Measurements from ENCODE around the gene MORN1. TPM values are rescaled to one million over a fixed set of nuclear protein-coding genes. Genes with fewer than 3 reads are reported as not detected.

The MORN1 gene
- polyA plus RNA-seq, 1 donor (not counting 4 experiments of a cell fraction or from before 2014, with no cell fraction given) = 2.1 TPM

DNA sequence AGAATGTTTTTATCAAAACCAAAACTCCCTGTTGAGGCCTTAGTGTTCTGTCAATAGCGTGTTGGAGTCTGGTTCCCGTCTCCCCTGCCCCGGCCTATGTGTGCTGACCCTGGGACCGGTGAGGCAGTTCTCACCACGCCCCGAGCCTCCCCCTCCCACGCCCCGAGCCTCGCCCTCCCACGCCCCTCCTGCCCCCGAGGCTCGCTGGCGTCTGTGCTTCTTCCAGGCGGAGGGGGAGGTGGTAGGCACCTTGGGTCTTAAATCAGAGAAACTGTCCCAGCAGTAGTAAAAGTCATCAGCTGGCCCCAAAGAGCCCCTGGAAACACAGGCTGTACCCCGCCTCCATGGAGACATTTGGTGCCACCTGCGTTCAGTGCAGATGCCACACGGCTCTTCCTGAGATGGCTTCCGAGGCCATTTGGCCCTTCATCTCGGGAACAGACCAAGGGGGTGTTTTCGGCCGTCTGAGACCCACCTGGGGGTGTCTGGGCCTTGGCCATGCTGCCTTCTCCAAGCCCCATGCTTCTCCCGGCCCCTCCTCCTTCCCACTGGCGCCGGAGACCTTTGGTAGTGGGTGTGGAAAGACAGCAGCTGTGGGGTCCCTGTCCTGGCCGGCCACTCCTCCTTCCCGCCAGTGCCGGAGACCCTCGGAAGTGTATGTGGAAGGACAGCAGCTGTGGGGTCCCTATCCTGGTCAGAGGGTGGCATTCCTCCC lies 118.5 kb downstream of the MORN1 start:
- Histone ChIP-seq H3K79me2 (ENCODE audit: control insufficient read depth, insufficient read depth, low read length) (peaks cover 94% of the 10 kb centered on the region), H3K36me3 (ENCODE audit: control insufficient read depth in 2 of 2, extremely low read depth in 1 of 2, insufficient read depth in 2 of 2, low read length in 2 of 2) (peaks cover 0 to 2% of the 10 kb centered on the region in 2 experiments), H3K27me3 (ENCODE audit: control insufficient read depth, extremely low read depth, insufficient read depth, low read length) (no peaks in the 10 kb centered on the region), H3K27ac (ENCODE audit: control insufficient read depth, insufficient read depth, low read length) (no peak overlapping the region), H3K4me3 (ENCODE audit: control insufficient read depth in 2 of 3, extremely low read depth in 1 of 3, insufficient read depth in 2 of 3, low read depth in 1 of 3, low read length in 3 of 3) (no peak overlapping the region), H2AFZ (ENCODE audit: control insufficient read depth, low read length) (no peak overlapping the region), H3K9me1 (ENCODE audit: control insufficient read depth, extremely low read depth, insufficient read depth, low read length) (peaks cover 6% of the 10 kb centered on the region), H3K9ac (ENCODE audit: control insufficient read depth, extremely low read depth, insufficient read depth, low read length) (no peak overlapping the region), H3K4me1 (ENCODE audit: control insufficient read depth, extremely low read depth, insufficient read depth, low read length) (peaks cover 2% of the 10 kb centered on the region), H3K4me2 (ENCODE audit: control insufficient read depth, extremely low read depth, insufficient read depth, low read depth, low read length) (no peak overlapping the region), H4K20me1 (ENCODE audit: control insufficient read depth, extremely low read depth, insufficient read depth, low read length) (peaks cover 43% of the 10 kb centered on the region), H3K9me3 (ENCODE audit: control insufficient read depth, low read depth, low read length) (no peaks in the 10 kb centered on the region)
- TF ChIP-seq, protein P1, sequence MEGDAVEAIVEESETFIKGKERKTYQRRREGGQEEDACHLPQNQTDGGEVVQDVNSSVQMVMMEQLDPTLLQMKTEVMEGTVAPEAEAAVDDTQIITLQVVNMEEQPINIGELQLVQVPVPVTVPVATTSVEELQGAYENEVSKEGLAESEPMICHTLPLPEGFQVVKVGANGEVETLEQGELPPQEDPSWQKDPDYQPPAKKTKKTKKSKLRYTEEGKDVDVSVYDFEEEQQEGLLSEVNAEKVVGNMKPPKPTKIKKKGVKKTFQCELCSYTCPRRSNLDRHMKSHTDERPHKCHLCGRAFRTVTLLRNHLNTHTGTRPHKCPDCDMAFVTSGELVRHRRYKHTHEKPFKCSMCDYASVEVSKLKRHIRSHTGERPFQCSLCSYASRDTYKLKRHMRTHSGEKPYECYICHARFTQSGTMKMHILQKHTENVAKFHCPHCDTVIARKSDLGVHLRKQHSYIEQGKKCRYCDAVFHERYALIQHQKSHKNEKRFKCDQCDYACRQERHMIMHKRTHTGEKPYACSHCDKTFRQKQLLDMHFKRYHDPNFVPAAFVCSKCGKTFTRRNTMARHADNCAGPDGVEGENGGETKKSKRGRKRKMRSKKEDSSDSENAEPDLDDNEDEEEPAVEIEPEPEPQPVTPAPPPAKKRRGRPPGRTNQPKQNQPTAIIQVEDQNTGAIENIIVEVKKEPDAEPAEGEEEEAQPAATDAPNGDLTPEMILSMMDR (optimal IDR thresholded peaks at IDR 0.05 in 1 of 3, IDR thresholded peaks at IDR 0.05 in 1 of 3, conservative IDR thresholded peaks at IDR 0.05 in 1 of 3; ENCODE audit: extremely low read depth in 1 of 3, insufficient read depth in 2 of 3, low read length in 3 of 3) = no peak
- no peak for TF ChIP-seq EZH2 (IDR thresholded peaks at IDR 0.05; ENCODE audit: low read length)
- dilution Hi-C loops (cut with MboI; ENCODE audit: extremely low pct_ligation_motif_present, low sequenced_read_pairs) = loop anchor here (10.0 kb wide), 1 partner anchor 78 kb away; the partner anchor contains the start of gene FAAP20
- DNase-seq (ENCODE audit: low read depth, low spot score) = no peak
- no peak for FAIRE-seq

DNA sequence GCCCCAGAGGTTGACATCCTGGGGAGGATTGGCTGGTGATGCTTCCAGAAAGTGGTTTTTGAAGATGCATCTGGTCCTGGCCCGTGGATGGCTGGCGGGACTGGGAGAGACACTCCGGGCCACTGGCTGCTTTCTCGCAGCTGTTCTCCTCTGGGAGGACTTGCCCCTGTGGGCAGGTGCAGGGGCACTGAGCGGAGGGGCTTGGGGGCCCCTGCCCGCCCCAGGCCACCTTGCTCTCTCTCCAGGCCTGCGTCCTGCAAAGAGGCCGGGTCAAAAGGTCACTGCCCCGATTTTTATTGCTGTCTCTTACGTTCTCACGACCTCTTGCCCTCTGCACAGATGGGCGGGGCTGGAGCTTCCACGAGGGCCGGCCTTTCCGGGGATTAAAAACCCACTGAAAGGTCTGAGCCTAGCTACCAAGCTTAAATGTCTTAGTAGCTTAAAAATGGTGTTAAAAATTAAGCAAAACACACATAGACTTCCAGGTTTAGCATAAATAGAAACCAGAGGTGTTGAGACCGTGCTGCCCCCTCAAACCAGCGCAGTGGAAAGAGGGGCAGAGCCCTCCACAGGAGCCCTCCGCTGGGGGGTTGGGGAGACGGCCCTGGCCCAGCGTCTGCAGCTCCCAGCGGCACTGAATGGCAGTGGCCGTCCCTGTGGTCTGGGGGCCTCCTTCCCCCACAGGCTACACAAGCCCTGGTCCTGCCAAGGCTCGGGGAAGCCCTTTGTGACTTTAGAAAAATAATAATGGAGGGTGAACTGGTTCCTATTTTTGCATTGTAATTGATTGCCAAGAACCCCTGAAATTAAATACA lies 119.3 kb downstream of the MORN1 start:
- H3K9ac ChIP-seq (ENCODE audit: control insufficient read depth, extremely low read depth, insufficient read depth, low read length) = no peak overlapping the region
- no peaks in the 10 kb centered on the region for H3K27me3 ChIP-seq (ENCODE audit: control insufficient read depth, extremely low read depth, insufficient read depth, low read length)
- dilution Hi-C loops (cut with MboI; ENCODE audit: extremely low pct_ligation_motif_present, low sequenced_read_pairs) = loop anchor here (10.0 kb wide), 1 partner anchor 77 kb away; the partner anchor contains the start of gene FAAP20
- no peak for FAIRE-seq
- no peak for DNase-seq (ENCODE audit: low read depth, low spot score)
- H3K79me2 ChIP-seq (ENCODE audit: control insufficient read depth, insufficient read depth, low read length) = peaks cover 94% of the 10 kb centered on the region
- H3K36me3 ChIP-seq (ENCODE audit: control insufficient read depth in 2 of 2, extremely low read depth in 1 of 2, insufficient read depth in 2 of 2, low read length in 2 of 2) = peaks cover 0 to 2% of the 10 kb centered on the region in 2 experiments
- peaks cover 6% of the 10 kb centered on the region for H3K9me1 ChIP-seq (ENCODE audit: control insufficient read depth, extremely low read depth, insufficient read depth, low read length)
- no peak overlapping the region for H3K4me2 ChIP-seq (ENCODE audit: control insufficient read depth, extremely low read depth, insufficient read depth, low read depth, low read length)
- TF ChIP-seq, protein P1 (optimal IDR thresholded peaks at IDR 0.05 in 1 of 3, IDR thresholded peaks at IDR 0.05 in 1 of 3, conservative IDR thresholded peaks at IDR 0.05 in 1 of 3; ENCODE audit: extremely low read depth in 1 of 3, insufficient read depth in 2 of 3, low read length in 3 of 3) = no peak
- TF ChIP-seq EZH2 (IDR thresholded peaks at IDR 0.05; ENCODE audit: low read length) = no peak
- H4K20me1 ChIP-seq (ENCODE audit: control insufficient read depth, extremely low read depth, insufficient read depth, low read length) = peaks cover 51% of the 10 kb centered on the region
- no peaks in the 10 kb centered on the region for H3K9me3 ChIP-seq (ENCODE audit: control insufficient read depth, low read depth, low read length)
- H3K4me1 ChIP-seq (ENCODE audit: control insufficient read depth, extremely low read depth, insufficient read depth, low read length) = no peaks in the 10 kb centered on the region
- H3K4me3 ChIP-seq (ENCODE audit: control insufficient read depth in 2 of 3, extremely low read depth in 1 of 3, insufficient read depth in 2 of 3, low read depth in 1 of 3, low read length in 3 of 3) = no peak overlapping the region
- no peak overlapping the region for H3K27ac ChIP-seq (ENCODE audit: control insufficient read depth, insufficient read depth, low read length)
- no peak overlapping the region for H2AFZ ChIP-seq (ENCODE audit: control insufficient read depth, low read length)

Other genes with a start within 250 kb of the MORN1 start
- 7.3 to 13.7 TPM (median 8.9 TPM) in 3 replicates for gene FAAP20, start 196.8 kb downstream of the MORN1 start, polyA plus RNA-seq
- gene SKI, start 163.2 kb downstream of the MORN1 start, polyA plus RNA-seq = 3.8 to 10.1 TPM (median 4.8 TPM) in 3 replicates
- 242 to 297 TPM (median 254 TPM) in 3 replicates for gene RER1, start 287 bp upstream of the MORN1 start, polyA plus RNA-seq
- gene PEX10, start 21.0 kb upstream of the MORN1 start, polyA plus RNA-seq = 13.8 to 17.6 TPM (median 17.0 TPM) in 3 replicates
- gene PLCH2, start 84.7 kb upstream of the MORN1 start, polyA plus RNA-seq = 57.4 to 74.0 TPM (median 66.3 TPM) in 3 replicates
- gene PANK4, start 135.0 kb upstream of the MORN1 start, polyA plus RNA-seq = 14.5 to 15.7 TPM (median 14.8 TPM) in 3 replicates
- 0.33 to 0.44 TPM (median 0.37 TPM) in 3 replicates for gene HES5, start 138.7 kb upstream of the MORN1 start, polyA plus RNA-seq
- gene TNFRSF14, start 164.8 kb upstream of the MORN1 start, polyA plus RNA-seq = 5.2 to 10.9 TPM (median 7.5 TPM) in 3 replicates
- gene PRXL2B, start 195.2 kb upstream of the MORN1 start, polyA plus RNA-seq = 11.4 to 18.6 TPM (median 16.8 TPM) in 3 replicates
- 0.15 to 0.17 TPM in 2 of 3 replicates, not detected in the other for gene MMEL1, start 241.5 kb upstream of the MORN1 start, polyA plus RNA-seq